ENCODE measurements around the gene TMEM138.

TMEM138 gene

DNA sequence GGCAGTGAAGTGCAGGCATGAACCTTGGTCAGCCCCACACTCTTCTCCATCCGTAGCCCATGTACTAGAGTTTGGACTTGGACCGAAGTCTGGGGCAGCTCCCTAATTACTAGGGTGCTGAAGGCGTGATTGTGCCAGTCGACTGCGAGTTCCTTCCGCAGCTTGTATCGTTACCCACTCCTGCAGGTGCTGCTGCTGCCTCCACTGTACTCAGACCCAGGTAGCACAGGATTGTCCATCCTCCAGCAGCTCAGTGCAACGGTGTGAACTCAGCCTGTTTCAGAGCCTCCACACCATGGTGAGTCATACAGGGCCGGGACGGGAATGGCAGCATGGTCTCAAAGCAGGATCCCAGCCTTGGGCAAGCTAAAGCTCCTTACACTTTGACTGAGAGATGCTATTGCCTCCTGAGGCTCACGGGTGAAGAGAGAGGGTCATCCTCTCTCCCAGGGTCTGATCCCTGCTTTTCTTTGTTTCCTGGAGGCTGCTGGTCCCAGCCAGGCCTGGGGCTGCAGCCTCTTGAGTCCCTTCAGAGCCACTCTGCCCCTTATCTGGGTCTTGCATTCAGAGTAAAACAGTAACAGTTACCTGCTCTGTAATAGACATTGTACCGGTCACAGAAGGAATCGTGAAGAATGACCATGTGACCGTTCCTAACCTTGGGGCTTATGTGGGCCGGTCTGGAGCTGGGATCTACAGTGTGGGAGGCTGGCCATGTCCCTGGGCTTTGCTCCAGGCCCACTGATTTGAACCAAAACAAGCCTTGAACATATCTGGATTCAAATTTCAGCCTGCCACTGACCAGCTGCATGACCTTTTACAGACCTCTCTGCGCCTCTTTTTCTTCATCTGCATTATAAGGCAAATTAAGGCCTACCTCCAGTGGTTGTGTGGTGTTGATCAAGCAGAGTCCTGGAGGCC lies 27.5 kb upstream of the TMEM138 start:
- TF ChIP-seq, protein P1, sequence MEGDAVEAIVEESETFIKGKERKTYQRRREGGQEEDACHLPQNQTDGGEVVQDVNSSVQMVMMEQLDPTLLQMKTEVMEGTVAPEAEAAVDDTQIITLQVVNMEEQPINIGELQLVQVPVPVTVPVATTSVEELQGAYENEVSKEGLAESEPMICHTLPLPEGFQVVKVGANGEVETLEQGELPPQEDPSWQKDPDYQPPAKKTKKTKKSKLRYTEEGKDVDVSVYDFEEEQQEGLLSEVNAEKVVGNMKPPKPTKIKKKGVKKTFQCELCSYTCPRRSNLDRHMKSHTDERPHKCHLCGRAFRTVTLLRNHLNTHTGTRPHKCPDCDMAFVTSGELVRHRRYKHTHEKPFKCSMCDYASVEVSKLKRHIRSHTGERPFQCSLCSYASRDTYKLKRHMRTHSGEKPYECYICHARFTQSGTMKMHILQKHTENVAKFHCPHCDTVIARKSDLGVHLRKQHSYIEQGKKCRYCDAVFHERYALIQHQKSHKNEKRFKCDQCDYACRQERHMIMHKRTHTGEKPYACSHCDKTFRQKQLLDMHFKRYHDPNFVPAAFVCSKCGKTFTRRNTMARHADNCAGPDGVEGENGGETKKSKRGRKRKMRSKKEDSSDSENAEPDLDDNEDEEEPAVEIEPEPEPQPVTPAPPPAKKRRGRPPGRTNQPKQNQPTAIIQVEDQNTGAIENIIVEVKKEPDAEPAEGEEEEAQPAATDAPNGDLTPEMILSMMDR (IDR thresholded peaks at IDR 0.05; ENCODE audit: low read depth, low read length, missing control alignments) = no peak
- no peak overlapping the region for H3K4me3 ChIP-seq (ENCODE audit: low read depth, low read length)
- in situ Hi-C loops (cut with HindIII; ENCODE audit: low sequenced_read_pairs) = no loop called here
- no peak for DNase-seq (ENCODE audit: low read depth)

GRCh38 chr11:61335355-61335710 lies 26.8 kb upstream of the TMEM138 start:
- no peak for DNase-seq (ENCODE audit: low read depth)
- in situ Hi-C loops (cut with HindIII; ENCODE audit: low sequenced_read_pairs) = no loop called here
- TF ChIP-seq, protein P1 (IDR thresholded peaks at IDR 0.05; ENCODE audit: low read depth, low read length, missing control alignments) = no peak
- H3K4me3 ChIP-seq (ENCODE audit: low read depth, low read length) = no peak overlapping the region

GRCh38 chr11:61336171-61336935 lies 25.8 kb upstream of the TMEM138 start:
- DNase-seq (ENCODE audit: low read depth) = peak; percentile 51
- TF ChIP-seq, protein P1 (IDR thresholded peaks at IDR 0.05; ENCODE audit: low read depth, low read length, missing control alignments) = peak; percentile 99
- no peak overlapping the region for H3K4me3 ChIP-seq (ENCODE audit: low read depth, low read length)
- in situ Hi-C loops (cut with HindIII; ENCODE audit: low sequenced_read_pairs) = no loop called here

DNA sequence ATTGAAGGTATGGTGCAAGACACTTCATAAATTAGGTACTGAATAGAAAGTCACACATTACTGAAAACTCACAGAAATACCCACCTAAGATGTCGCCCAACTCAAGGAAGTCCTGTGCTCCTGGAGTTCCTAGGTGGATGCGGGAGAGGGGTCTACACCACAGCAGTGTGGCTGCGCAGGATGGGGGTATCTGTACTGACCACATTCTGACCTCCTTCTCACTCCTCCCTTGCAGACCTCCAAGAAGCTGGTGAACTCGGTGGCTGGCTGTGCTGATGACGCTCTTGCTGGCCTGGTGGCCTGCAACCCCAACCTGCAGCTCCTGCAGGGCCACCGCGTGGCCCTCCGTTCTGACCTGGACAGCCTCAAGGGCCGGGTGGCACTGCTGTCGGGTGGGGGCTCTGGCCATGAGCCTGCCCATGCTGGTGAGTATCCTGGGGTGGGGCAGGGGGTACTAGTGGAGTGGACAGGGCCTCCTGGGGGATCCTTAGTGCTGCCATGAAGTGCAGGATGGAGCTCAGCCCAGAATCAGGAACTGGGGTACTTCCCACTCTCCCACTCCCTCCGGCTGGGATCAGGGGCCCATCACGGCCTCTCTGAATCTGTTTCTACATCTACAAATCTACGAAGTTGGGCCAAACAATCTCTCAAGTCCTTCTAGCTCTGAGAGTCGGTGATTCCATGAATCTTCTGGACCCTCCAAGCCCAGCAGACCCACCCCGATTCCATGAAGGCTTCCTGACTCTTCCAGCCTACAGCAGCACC lies 24.3 kb upstream of the TMEM138 start:
- in situ Hi-C loops (cut with HindIII; ENCODE audit: low sequenced_read_pairs) = no loop called here

DNA sequence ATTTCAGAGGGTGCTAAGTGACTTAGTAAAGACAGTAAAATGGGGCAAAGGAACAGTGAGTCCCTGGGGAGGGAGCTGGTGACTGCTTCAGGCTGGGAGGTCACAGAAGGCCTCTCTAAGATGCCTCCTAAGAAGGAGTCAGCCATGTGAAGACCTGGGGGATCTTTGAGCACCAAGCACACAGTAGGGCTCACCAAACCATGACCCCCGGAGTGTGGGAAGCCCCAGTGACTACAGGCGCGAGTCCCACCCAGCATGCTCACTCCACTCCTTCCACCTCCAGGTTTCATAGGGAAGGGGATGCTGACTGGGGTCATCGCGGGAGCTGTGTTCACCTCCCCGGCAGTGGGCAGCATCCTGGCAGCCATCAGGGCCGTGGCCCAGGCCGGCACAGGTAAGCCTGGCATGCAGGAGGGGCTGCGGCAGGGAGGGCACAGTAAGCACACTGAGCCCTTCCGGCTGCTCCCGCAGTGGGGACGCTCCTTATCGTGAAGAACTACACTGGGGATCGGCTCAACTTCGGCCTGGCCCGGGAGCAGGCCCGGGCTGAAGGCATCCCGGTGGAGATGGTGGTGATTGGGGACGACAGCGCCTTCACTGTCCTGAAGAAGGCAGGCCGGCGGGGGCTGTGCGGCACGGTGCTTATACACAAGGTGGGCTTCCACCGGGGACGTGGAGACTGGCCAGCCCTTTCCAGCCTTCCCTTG lies 23.2 kb upstream of the TMEM138 start:
- TF ChIP-seq, protein P1 (IDR thresholded peaks at IDR 0.05; ENCODE audit: low read depth, low read length, missing control alignments) = no peak
- in situ Hi-C loops (cut with HindIII; ENCODE audit: low sequenced_read_pairs) = no loop called here
- H3K4me3 ChIP-seq (ENCODE audit: low read depth, low read length) = no peak overlapping the region
- DNase-seq (ENCODE audit: low read depth) = no peak

More for the DNA sequence above, 24.3 kb upstream of the TMEM138 start:
- TF ChIP-seq, protein P1 (IDR thresholded peaks at IDR 0.05; ENCODE audit: low read depth, low read length, missing control alignments) = no peak
- no peak overlapping the region for H3K4me3 ChIP-seq (ENCODE audit: low read depth, low read length)
- DNase-seq (ENCODE audit: low read depth) = no peak
